HG02981 (cell line): ENCODE results near the gene LRRC66.

Experiments
- ATAC-seq: cut with Tn5 transposase; IDR thresholded peaks from one replicate; pipeline ENCODE4 v1.9.1; 2021; ENCODE audit warnings: mild to moderate bottlenecking, moderate library complexity; ENCODE audit not compliant: unreplicated experiment

LRRC66 gene

GRCh38 chr4:52012651-52013050, 7.5 kb downstream of the LRRC66 start:
- no peak for ATAC-seq

GRCh38 chr4:52010986-52011385, 9.2 kb downstream of the LRRC66 start:
- no peak for ATAC-seq

GRCh38 chr4:52006887-52007286, 13.3 kb downstream of the LRRC66 start:
- no peak for ATAC-seq

GRCh38 chr4:52005604-52006273, 14.4 kb downstream of the LRRC66 start:
- no peak for ATAC-seq

- ATAC-seq, result no peak
Observed at GRCh38 chr4:52004414-52004813, 15.7 kb downstream of the LRRC66 start.

- no peak for ATAC-seq
Observed at GRCh38 chr4:52001616-52002015, 18.5 kb downstream of the LRRC66 start.

- no peak for ATAC-seq
Observed at GRCh38 chr4:51999250-51999649, 20.9 kb downstream of the LRRC66 start.

- ATAC-seq, result no peak
Observed at GRCh38 chr4:51998837-51999236, 21.3 kb downstream of the LRRC66 start.

GRCh38 chr4:51997647-51998046, 22.5 kb downstream of the LRRC66 start:
- no peak for ATAC-seq

GRCh38 chr4:51995647-51996220, 24.4 kb downstream of the LRRC66 start:
- no peak for ATAC-seq

- no peak for ATAC-seq
Observed at GRCh38 chr4:51965862-51966261, 54.3 kb downstream of the LRRC66 start.

- no peak for ATAC-seq
Observed at GRCh38 chr4:51963841-51964517, 56.2 kb downstream of the LRRC66 start.

- ATAC-seq, result no peak
Observed at GRCh38 chr4:51960486-51960885, 59.7 kb downstream of the LRRC66 start.

- no peak for ATAC-seq
Observed at GRCh38 chr4:51958199-51958968, 61.8 kb downstream of the LRRC66 start.
